ENCODE measurements around the gene RASGRF1.
A peak's percentile ranks its signal among the peaks of the same experiment; 100 is the strongest.

Gene RASGRF1

GRCh38 chr15:79093352-79093935 is 2.9 kb upstream of the RASGRF1 start:
- no peak for DNase-seq

GRCh38 chr15:79092382-79092781 is 1.8 kb upstream of the RASGRF1 start:
- DNase-seq, result no peak

DNA sequence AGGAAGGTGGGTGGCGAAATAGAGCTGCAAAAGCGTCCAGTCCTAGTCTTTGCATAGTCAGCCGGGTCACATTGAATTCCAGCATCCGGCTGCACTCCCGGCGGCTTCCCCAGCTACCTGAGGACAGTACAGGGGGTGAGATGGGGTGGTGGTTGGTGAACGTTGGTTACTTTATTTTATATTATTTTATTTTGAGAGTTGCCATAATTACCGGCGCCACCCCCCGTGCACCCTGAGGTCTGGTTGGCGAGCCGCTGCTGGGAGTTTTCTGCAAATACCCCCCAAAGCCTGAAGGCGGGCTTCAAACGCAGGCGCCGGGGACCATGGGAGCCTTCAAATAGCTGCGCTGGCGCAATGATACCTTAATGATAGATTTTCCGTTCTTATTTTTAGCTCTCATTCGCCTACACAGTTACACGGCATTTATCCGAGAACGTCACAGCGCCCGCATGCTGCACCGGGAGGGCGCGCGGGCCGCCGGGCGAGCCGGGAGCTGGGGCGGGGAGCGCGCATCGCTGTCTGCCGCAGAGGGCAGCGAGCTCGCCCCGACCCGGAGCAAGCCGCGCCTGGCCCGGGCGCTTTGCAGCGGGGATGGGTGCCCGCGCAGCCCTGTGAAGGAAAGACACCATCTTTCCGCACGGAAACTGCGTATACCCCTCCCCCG is 756 bp upstream of the RASGRF1 start:
- peak in 2 of 3 donors; percentile 10 to 21 for DNase-seq

DNA sequence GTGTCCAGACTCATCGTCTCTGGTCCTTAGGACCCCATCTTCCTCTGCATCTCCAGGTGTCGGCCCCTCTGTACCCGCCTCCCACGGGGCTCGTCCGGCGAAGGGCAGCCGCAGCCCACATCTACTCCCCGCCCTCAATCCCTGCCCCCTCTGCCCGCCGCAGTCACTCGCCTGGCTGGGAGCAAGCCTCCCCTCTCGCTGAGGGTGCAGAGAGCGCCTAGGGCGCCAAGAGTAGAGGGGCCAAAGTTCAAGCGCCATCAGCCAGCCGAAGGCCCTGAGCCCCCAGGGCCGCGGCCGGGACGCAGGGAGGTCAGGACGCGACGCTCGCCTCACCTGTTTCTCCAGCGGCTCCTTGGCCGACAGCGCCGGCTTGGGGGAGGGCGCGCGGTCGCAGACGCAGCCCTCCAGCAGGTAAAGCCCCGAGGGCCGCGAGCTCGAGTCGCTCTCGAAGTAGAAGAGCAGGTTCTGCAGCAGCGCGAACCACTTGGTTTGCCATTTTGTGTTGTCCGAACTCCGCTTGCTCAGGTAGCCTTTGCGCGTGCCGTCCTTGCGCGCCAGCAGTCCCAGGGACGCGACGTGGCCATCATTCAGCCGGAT is 592 bp downstream of the RASGRF1 start:
- DNase-seq, result no peak

DNA sequence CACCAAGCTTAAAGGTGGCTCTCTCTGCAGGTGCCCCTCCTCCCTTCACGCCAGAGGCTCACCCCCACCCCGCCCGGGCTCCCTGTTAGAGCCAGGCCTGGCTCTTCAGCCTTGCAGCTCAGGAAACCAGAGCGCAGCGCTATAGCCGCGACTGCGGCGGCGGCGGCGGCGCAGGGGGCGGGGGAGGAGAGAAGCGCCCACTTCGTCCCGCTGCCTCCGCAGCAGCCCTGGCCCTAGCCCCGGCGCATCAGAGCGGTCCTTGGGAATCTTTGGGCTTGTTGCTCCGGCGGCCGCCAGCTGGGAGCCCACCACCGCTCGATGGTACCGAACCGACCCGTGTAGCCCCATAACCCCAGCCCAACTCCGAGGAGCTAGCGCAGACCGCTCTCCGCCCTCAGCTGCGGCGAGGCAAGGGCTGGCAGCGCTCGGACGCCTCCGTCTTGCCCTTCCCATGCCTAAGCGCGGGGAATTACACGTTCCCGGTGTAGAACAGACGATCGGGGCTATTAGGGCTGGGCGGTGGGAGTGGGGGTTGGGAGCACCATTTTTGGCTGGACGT is 1.2 kb downstream of the RASGRF1 start:
- DNase-seq, result no peak

GRCh38 chr15:79088426-79089205 is 2.0 kb downstream of the RASGRF1 start:
- DNase-seq, result no peak

DNA sequence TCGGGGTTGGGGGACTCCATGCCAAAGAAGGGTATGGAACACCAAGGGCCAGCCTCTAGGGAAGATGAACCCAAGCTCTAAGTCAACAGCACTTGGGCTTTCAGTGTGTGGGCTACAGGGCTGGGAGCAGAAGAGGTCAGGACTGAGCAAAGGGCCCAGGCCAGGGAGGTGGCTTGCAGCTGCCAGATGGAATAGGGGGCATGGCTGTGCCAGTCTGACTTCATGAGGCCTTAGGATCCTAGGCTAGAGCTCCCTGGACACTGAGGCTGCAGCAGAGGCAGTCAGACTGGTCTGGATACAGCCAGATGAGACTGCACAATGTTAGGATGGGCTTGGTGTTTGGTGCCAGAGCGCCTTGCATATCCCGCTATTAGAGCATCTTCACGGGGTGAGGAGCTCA is 3.8 kb downstream of the RASGRF1 start:
- no peak for DNase-seq

GRCh38 chr15:79084308-79084968 is 6.1 kb downstream of the RASGRF1 start:
- DNase-seq, result no peak

DNA sequence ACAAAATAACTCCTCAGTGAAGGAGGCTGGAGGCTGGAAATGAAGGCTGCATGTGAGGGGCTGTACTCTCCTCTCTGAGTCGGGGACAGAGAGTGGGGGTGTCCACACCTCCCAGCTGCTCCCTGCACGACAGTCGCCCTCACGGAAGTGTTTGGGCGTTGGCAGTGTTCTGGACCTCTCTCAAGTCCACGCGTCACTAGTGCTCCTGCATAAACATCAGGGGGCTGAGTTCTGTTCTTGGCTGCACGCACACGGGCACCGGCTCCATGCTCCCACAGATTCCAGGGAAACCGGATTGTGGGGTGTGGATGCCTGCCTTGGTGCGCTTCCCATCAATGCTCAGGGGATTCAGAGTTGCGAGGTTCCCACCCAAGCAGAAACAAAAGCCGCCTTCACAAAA is 7.4 kb downstream of the RASGRF1 start:
- DNase-seq, result no peak

DNA sequence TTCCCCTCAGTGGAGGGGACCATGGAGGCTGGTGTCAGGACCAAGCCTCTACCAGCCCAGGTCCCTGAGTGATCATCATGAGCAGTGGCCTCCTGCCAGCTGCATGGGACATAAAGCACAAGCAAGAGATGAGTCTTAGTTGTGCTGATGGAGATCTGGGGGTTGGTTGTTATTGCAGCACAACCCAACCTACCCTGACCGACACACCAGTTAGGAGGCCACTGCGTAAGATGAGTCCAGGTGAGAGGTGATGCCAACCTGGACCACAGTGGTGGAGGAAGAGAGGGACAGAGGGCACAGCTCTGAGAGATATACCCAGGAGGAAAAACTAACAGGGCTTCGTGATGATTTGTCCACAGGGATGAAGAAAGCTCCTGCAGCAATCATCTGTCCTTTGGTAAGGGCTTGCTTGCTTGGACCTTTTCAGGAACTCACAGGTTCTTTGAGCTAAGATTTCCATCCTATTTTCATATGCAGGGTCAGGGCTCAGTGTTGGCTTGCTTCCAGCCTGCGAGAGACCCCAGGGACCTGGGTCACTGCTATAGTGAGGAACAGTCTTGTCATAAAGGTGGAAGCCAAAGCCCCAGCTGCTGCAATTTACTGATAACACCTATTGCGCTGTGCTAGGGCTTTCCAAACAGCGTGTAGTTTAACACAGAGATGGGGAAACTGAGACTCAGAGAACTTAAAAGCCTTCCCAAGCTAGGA is 8.1 kb downstream of the RASGRF1 start:
- no peak for DNase-seq

GRCh38 chr15:79078763-79079410 is 11.7 kb downstream of the RASGRF1 start:
- peak; percentile 22 to 34 (median 33) for DNase-seq

DNA sequence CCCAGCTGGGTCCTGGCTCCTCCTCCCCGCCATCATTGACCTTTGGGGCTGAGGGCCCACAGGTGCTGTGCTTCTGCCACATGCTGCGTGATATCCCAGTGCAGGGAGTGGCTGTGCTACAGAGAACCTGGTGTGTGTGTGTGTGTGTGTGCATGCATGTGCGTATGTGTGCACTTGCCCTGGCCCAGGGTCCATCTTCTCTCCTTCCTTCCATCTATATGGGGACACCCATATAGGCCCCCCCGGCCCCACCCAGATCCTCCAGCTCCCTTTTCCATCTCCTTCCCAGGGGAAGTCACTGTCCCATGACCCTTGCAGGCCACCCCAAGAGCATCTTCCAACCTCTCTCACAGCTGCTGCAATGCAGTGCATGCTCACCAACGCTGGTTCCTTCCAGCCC is 12.6 kb downstream of the RASGRF1 start:
- DNase-seq, result no peak

DNA sequence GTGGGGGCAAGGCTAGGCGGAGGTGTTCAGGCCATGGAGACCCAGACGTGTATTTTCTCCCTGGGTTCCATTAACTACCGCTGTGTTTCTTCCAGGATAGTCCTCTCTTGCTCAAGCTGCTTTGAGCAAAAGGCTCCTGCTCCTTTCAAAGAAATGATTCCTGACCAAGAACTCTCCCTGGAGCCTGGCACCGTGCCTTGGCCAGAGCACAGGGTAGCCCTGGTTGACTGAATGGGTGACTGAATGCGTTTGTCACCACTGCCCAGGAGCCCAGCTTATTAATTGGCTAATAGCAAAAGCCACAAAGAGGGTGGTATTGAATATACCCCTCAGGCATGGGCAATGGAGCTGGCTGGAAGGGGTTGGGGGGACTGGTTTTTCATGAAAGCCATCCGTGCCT is 13.9 kb downstream of the RASGRF1 start:
- DNase-seq, result no peak

DNA sequence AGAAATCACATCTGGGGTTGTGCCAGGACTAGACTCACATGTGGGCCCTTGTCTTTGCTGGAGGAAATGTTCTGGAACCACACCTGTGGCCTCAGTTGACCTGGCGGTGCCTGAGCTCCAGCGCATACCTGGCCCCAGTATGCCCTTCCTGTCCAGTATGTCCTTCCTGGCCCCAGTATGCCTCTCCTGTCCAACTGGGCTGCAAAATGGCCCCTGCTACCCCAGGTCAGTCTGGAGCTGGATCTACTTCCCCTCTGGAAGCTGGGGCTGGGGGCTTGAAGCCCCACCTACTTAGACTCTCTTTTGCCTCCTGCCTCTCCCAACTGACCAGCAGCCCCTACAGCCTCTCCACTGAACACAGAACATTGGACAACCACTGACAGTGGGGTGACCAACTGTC is 15.3 kb downstream of the RASGRF1 start:
- DNase-seq, result no peak

DNA sequence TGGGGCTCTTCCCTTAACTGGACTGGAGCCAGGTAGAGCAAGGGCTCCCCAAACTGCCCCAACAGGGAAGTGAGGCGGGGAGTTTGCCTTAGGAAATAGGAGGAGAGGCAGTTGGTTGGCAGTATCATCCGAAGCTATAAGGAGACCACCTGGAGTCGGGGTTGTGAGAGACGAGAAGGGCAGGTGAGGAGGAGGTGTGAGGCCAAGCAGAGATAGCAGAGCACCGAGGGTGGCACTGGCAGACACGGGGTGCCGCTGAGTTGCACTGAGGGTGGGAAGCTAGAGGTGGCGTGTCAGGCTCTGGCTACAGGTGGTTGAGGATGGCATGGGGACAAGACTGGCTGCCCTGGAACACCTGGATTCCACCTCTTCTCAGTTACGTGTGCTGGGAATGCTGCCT is 17.2 kb downstream of the RASGRF1 start:
- no peak for DNase-seq

DNA sequence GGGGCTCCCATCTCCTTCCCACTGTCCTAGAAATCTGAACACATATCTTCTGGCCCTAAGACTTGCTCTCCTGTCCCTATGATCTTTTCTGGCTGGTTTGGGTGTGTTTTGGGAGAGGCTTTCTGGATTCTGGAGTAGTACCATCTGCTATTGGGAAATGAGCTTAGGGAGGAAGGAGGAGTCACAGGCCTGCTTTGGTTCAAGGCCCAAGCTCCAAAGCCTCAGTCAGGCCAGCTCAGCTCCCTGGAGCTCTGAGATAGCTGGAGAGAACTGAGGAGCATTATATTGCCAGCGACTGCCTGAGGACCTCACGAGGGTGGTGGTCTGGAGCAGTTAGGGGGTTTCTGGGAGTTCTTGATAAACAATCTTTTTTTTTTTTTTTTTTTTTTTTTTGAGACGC is 18.7 kb downstream of the RASGRF1 start:
- DNase-seq, result no peak

DNA sequence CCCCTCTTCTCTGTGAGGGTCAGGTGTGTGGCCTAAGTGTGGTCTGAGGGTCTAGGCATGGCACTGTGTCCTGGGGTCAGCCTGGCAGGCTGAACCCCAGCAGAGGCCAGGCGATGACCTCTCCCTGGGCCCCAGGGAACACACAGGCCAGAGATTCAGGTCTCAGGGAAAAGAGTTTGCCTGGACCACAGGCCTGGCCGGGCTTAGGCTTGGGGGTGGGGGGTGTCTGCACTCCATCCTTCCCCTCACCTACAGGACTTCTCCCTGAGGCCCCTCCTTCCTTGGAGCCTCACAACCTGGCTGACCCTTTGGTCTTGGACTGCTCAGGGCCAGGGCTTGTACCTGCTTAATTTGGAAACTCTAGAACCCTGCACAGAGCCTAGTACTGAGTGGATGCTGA is 21.8 kb downstream of the RASGRF1 start:
- no peak for DNase-seq

DNA sequence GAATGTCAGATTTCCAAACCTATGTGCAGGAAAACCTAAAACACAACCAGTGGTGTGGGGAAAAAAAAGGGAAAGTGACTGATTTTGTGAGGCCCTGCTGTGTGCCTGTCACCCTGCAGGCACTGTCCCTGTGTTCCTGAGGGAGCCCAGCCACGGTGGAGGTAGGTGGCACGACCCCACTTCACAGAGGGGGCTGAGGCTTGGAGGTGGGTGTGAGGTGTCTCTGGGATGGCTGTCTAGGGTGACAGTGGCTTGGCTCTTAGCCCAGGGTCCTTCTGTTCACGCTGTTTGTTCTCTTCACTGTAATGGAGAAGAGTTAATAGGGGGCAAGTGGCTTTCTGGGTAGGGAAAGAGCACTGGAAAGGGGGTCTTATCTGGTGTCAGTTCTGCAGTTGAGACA is 22.6 kb downstream of the RASGRF1 start:
- DNase-seq, result no peak

- DNase-seq, result no peak
Observed at GRCh38 chr15:79067072-79067833, 23.3 kb downstream of the RASGRF1 start.

GRCh38 chr15:79066391-79067071 is 24.0 kb downstream of the RASGRF1 start:
- DNase-seq, result no peak
